Right ventricle myocardium inferior (tissue), 1 donor: Measurements from ENCODE around the gene ASIP. TPM values are rescaled to one million over a fixed set of nuclear protein-coding genes. Genes with fewer than 3 reads are reported as not detected.

Experiments used
- ATAC-seq: fragments of 200-7000 bp; cut with Tn5 transposase; one replicate; pipeline ENCODE4 v1.9.1; 2020; ENCODE audit warnings: mild to moderate bottlenecking, moderate library complexity
- DNase-seq: peaks from one replicate; pipeline ENCODE4 v3.0.0; 2021; ENCODE audit errors: missing footprints
- intact Hi-C: fragments of 100-400 bp; cut with DNase I; formaldehyde crosslinking; loops from one replicate; pipeline ENCODE4 v1.11.0; 2022
- total RNA-seq: library from RNA; stranded (reverse); fragmentation: NEBNext Ultra II Directional; extraction: Animal tissue kit (Norgen Biotek cat#: 25700); gene quantifications from one replicate; pipeline ENCODE4 v1.2.1, GENCODE V29; 2021
- donor health status: DM: no; HTN: yes; CAD: no; lungs with severe emphysema.

ASIP gene
- total RNA-seq, 1 donor from 2014 or later = 15.0 TPM

GRCh38 chr20:34301587-34302311 lies 60.5 kb downstream of the ASIP start:
- intact Hi-C loops = loop anchor here (5.0 kb wide), 2 partner anchors 34 to 109 kb away; no protein-coding TSS in a partner anchor
- DNase-seq = no peak
- ATAC-seq = no peak

GRCh38 chr20:34302312-34302722 lies 61.1 kb downstream of the ASIP start:
- intact Hi-C loops = loop anchor here (5.0 kb wide), 2 partner anchors 35 to 110 kb away; no protein-coding TSS in a partner anchor
- ATAC-seq = no peak
- DNase-seq = no peak

- DNase-seq (peak; percentile 99), ATAC-seq (peak; percentile 98)
- intact Hi-C loops = loop anchor here (5.0 kb wide), 2 partner anchors 36 to 111 kb away; no protein-coding TSS in a partner anchor
Observed at GRCh38 chr20:34302723-34303533, 61.7 kb downstream of the ASIP start, which contains the start of gene AHCY. Gene AHCY (minus strand): TSS chr20:34303355. CDS start chr20:34303270, 85 bp downstream.

GRCh38 chr20:34305333-34306230 lies 64.4 kb downstream of the ASIP start:
- intact Hi-C loops = no loop called here
- ATAC-seq (no peak), DNase-seq (peak; percentile 80)

- no peak for DNase-seq
- intact Hi-C loops = loop anchor here (2.0 to 5.0 kb wide), 2 partner anchors 393 to 457 kb away; partner anchors contain the start of gene TP53INP2
- no peak for ATAC-seq
Observed at GRCh38 chr20:34309691-34310090, 68.5 kb downstream of the ASIP start.

GRCh38 chr20:34310481-34311117 lies 69.4 kb downstream of the ASIP start:
- DNase-seq (no peak), ATAC-seq (no peak)
- intact Hi-C loops = loop anchor here (2.0 to 5.0 kb wide), 2 partner anchors 392 to 456 kb away; partner anchors contain the start of gene TP53INP2

- ATAC-seq = no peak
- no peak for DNase-seq
- intact Hi-C loops = loop anchor here (2.0 to 5.0 kb wide), 4 partner anchors 165 to 455 kb away; partner anchors contain the start of gene TP53INP2
Observed at GRCh38 chr20:34311118-34312023, 70.1 kb downstream of the ASIP start.

- DNase-seq (no peak), ATAC-seq (peak; percentile 14)
- intact Hi-C loops = loop anchor here (2.0 to 5.0 kb wide), 3 partner anchors 165 to 390 kb away; partner anchors contain the start of gene TP53INP2
Observed at GRCh38 chr20:34312024-34312460, 70.8 kb downstream of the ASIP start.

- DNase-seq = peak; percentile 82
Observed at GRCh38 chr20:34312544-34313217, 71.5 kb downstream of the ASIP start.

GRCh38 chr20:34315236-34315635 lies 74.0 kb downstream of the ASIP start:
- ATAC-seq = no peak
- DNase-seq = no peak
- intact Hi-C loops = no loop called here

More at GRCh38 chr20:34312544-34313217, 71.5 kb downstream of the ASIP start:
- intact Hi-C loops = loop anchor here (2.0 to 5.0 kb wide), 3 partner anchors 164 to 390 kb away; partner anchors contain the start of gene TP53INP2
- ATAC-seq = peak; percentile 98

- intact Hi-C loops = no loop called here
- no peak for DNase-seq
- ATAC-seq = no peak
Observed at GRCh38 chr20:34316196-34316814, 75.1 kb downstream of the ASIP start.

Other genes starting within 250 kb of the ASIP start
- gene RALY, start 247.5 kb upstream of the ASIP start, total RNA-seq = 102 TPM
- gene EIF2S2, start 129.2 kb upstream of the ASIP start, total RNA-seq = 43.7 TPM
- gene AHCY, start 61.9 kb downstream of the ASIP start, total RNA-seq = 69.5 TPM
- 39.8 TPM for gene ITCH, start 121.8 kb downstream of the ASIP start, total RNA-seq